ENCODE measurements around the gene HSPB2. TPM values are rescaled to one million over a fixed set of nuclear protein-coding genes. Genes with fewer than 3 reads are reported as not detected.

The HSPB2 gene
- total RNA-seq, 1 donor from 2014 or later: not detected

Other genes starting within 250 kb of the HSPB2 start
- 91.7 and 92.6 TPM in 2 replicates for gene PPP2R1B, start 146.3 kb upstream of the HSPB2 start, total RNA-seq
- gene ALG9, start 41.2 kb upstream of the HSPB2 start, total RNA-seq: 45.2 and 47.3 TPM in 2 replicates
- 2.8 and 3.0 TPM in 2 replicates for gene FDXACB1, start 33.6 kb upstream of the HSPB2 start, total RNA-seq
- 25.7 and 28.4 TPM in 2 replicates for gene CFAP68, start 33.2 kb upstream of the HSPB2 start, total RNA-seq
- gene CRYAB, start 964 bp upstream of the HSPB2 start, total RNA-seq: 1.2 TPM in 1 of 2 replicates, not detected in the other
- 16.2 and 19.4 TPM in 2 replicates for gene C11orf52, start 6.2 kb downstream of the HSPB2 start, total RNA-seq
- gene DIXDC1, start 24.6 kb downstream of the HSPB2 start, total RNA-seq: 23.5 and 25.0 TPM in 2 replicates
- 36.7 and 38.7 TPM in 2 replicates for gene DLAT, start 112.7 kb downstream of the HSPB2 start, total RNA-seq
- 4.9 and 6.2 TPM in 2 replicates for gene PIH1D2, start 161.3 kb downstream of the HSPB2 start, total RNA-seq
- 27.2 and 29.6 TPM in 2 replicates for gene NKAPD1, start 161.6 kb downstream of the HSPB2 start, total RNA-seq
- 71.2 and 71.7 TPM in 2 replicates for gene TIMM8B, start 174.0 kb downstream of the HSPB2 start, total RNA-seq
- 40.4 and 46.9 TPM in 2 replicates for gene SDHD, start 174.1 kb downstream of the HSPB2 start, total RNA-seq